HG03280 (cell line): ENCODE measurements around the gene LCN9.

Source experiments
- ATAC-seq: cut with Tn5 transposase; IDR thresholded peaks from one replicate; pipeline ENCODE4 v1.9.1; 2021; ENCODE audit warnings: mild to moderate bottlenecking, moderate library complexity; ENCODE audit not compliant: unreplicated experiment

LCN9 gene

GRCh38 chr9:135716045-135716444 lies 52.9 kb downstream of the LCN9 start:
- ATAC-seq: no peak
